Neural progenitor cell (in vitro differentiated cells): Measurements from ENCODE around the gene FNIP2. TPM values are rescaled to one million over a fixed set of nuclear protein-coding genes. Genes with fewer than 3 reads are reported as not detected.
"Not testable (repeated sequence)": the region's sequence is repeated elsewhere in the genome, so short reads cannot be mapped to it uniquely, and the experiment has no call there.

Source experiments
- DNase-seq: peaks from one replicate; pipeline ENCODE4 v3.0.0-alpha.2; 2016; ENCODE audit warnings: low spot score
- H2AFZ ChIP-seq: fragments of 200-600 bp; sonication (generic); replicated peaks from 2 replicates; pipeline ENCODE4 v1.6.1; 2016; ENCODE audit warnings: antibody characterized with exemption
- H3F3A ChIP-seq: fragments of 200-600 bp; sonication (generic); 2 replicates; pipeline ENCODE4 v1.6.1; 2016; ENCODE audit warnings: antibody characterized with exemption, low read depth
- H3K27ac ChIP-seq: fragments of 200-600 bp; sonication (generic); 2 replicates; pipeline ENCODE4 v1.5.1; 2016; ENCODE audit warnings: mild to moderate bottlenecking
- H3K27me3 ChIP-seq: fragments of 200-600 bp; sonication (generic); 2 replicates; pipeline ENCODE4 v1.6.1; 2016; ENCODE audit warnings: mild to moderate bottlenecking, moderate library complexity
- H3K36me3 ChIP-seq: fragments of 200-600 bp; sonication (generic); 2 replicates; pipeline ENCODE4 v1.5.1; 2016
- H3K4me1 ChIP-seq: fragments of 200-600 bp; sonication (generic); 2 replicates; pipeline ENCODE4 v1.6.1; 2016; ENCODE audit warnings: mixed run types
- H3K4me2 ChIP-seq: fragments of 200-600 bp; sonication (generic); 2 replicates; pipeline ENCODE4 v1.6.1; 2016
- H3K4me3 ChIP-seq: fragments of 200-600 bp; sonication (generic); 2 replicates; pipeline ENCODE4 v1.5.1; 2016
- H3K79me2 ChIP-seq: fragments of 200-600 bp; sonication (generic); 2 replicates; pipeline ENCODE4 v1.6.1; 2016; ENCODE audit warnings: low read depth
- H3K9ac ChIP-seq: fragments of 200-600 bp; sonication (generic); 2 replicates; pipeline ENCODE4 v1.6.1; 2016
- H3K9me3 ChIP-seq: fragments of 200-600 bp; sonication (generic); 2 replicates; pipeline ENCODE4 v1.5.1; 2016; ENCODE audit warnings: low read depth
- H4K20me1 ChIP-seq: fragments of 200-600 bp; sonication (generic); 2 replicates; pipeline ENCODE4 v1.6.1; 2016; ENCODE audit warnings: low read depth
- H3K27ac Mint-ChIP-seq: 3 replicates; pipeline ENCODE4 v1.8.0; 2021; ENCODE audit warnings: mixed read lengths
- H3K27me3 Mint-ChIP-seq: 2 replicates; pipeline ENCODE4 v1.8.0; 2022; ENCODE audit warnings: low read depth, mild to moderate bottlenecking, inconsistent platforms, moderate library complexity, mixed read lengths; ENCODE audit not compliant: insufficient read depth
- H3K36me3 Mint-ChIP-seq: 3 replicates; pipeline ENCODE4 v1.8.0; 2021; ENCODE audit warnings: mixed read lengths
- H3K4me1 Mint-ChIP-seq: 3 replicates; pipeline ENCODE4 v1.8.0; 2021; ENCODE audit warnings: mixed read lengths
- H3K4me3 Mint-ChIP-seq: 3 replicates; pipeline ENCODE4 v1.8.0; 2021; ENCODE audit warnings: mild to moderate bottlenecking, moderate library complexity, mixed read lengths
- H3K9me3 Mint-ChIP-seq: 3 replicates; pipeline ENCODE4 v1.8.0; 2020; ENCODE audit warnings: mixed read lengths
- EZH2 ChIP-seq: fragments of 200-600 bp; sonication (generic); IDR thresholded peaks from 2 replicates; pipeline ENCODE4 v1.6.1; 2017; ENCODE audit warnings: antibody characterized with exemption, mild to moderate bottlenecking, moderate library complexity
- EZH2phosphoT487 ChIP-seq: fragments of 200-600 bp; sonication (generic); IDR thresholded peaks from 2 replicates; pipeline ENCODE4 v1.6.1; 2017; ENCODE audit warnings: antibody characterized with exemption
- total RNA-seq: library from RNA; depleted of rRNA; stranded (reverse); fragments of >200 nt; gene quantifications from 2 replicates; pipeline ENCODE4 v1.2.3, GENCODE V29; 2015; ENCODE audit warnings: low replicate concordance
- TF ChIP-seq, protein P1 (sequence below): fragments of 200-600 bp; sonication (generic); IDR thresholded peaks from 2 replicates; pipeline ENCODE4 v1.5.1; 2017; ENCODE audit warnings: antibody characterized with exemption, mild to moderate bottlenecking

Gene FNIP2
- total RNA-seq, 1 donor from 2014 or later, result 10.5 TPM

GRCh38 chr4:158875455-158875854, 106.6 kb downstream of the FNIP2 start:
- no peaks in the 10 kb centered on the region for H3K9me3 ChIP-seq
- Mint-ChIP-seq H3K4me1 (peaks cover 22% of the 10 kb centered on the region), H3K27me3 (no peaks in the 10 kb centered on the region), H3K27ac (no peak overlapping the region), H3K36me3 (peaks cover 20% of the 10 kb centered on the region), H3K9me3 (peaks cover 9% of the 10 kb centered on the region), H3K4me3 (no peak overlapping the region)
- H2AFZ ChIP-seq, result no peak overlapping the region
- H3K4me1 ChIP-seq, result peaks cover 9% of the 10 kb centered on the region
- H3K79me2 ChIP-seq, result no peaks in the 10 kb centered on the region
- no peak for TF ChIP-seq EZH2
- TF ChIP-seq, protein P1, sequence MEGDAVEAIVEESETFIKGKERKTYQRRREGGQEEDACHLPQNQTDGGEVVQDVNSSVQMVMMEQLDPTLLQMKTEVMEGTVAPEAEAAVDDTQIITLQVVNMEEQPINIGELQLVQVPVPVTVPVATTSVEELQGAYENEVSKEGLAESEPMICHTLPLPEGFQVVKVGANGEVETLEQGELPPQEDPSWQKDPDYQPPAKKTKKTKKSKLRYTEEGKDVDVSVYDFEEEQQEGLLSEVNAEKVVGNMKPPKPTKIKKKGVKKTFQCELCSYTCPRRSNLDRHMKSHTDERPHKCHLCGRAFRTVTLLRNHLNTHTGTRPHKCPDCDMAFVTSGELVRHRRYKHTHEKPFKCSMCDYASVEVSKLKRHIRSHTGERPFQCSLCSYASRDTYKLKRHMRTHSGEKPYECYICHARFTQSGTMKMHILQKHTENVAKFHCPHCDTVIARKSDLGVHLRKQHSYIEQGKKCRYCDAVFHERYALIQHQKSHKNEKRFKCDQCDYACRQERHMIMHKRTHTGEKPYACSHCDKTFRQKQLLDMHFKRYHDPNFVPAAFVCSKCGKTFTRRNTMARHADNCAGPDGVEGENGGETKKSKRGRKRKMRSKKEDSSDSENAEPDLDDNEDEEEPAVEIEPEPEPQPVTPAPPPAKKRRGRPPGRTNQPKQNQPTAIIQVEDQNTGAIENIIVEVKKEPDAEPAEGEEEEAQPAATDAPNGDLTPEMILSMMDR, result no peak
- no peak for TF ChIP-seq EZH2phosphoT487
- no peaks in the 10 kb centered on the region for H3K27me3 ChIP-seq
- H3K4me2 ChIP-seq, result no peak overlapping the region
- no peak overlapping the region for H3K4me3 ChIP-seq
- peaks cover 2% of the 10 kb centered on the region for H3F3A ChIP-seq
- no peaks in the 10 kb centered on the region for H3K36me3 ChIP-seq
- DNase-seq, result no peak
- peaks cover 7% of the 10 kb centered on the region for H4K20me1 ChIP-seq
- H3K9ac ChIP-seq, result no peak overlapping the region
- no peak overlapping the region for H3K27ac ChIP-seq

DNA sequence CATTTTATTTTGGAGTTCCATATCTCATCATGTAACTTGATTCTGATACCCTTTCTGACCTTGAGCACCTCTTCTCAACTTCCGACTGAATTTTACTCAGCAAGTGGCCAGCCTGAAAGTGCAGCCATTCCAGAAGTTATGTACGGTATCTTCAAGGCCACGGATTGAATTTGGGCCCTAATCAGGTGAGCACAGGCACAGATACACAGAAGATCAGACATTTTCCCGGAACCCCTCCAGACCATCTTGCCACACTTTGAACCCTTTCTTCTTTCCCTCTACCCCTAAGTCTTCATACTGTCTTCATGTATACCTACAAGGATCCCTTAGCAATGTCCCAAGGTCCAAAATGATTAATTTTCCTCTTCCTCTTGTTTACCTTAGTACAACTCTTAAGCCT, 108.2 kb downstream of the FNIP2 start:
- DNase-seq, result no peak
- H3K36me3 Mint-ChIP-seq, result peaks cover 22% of the 10 kb centered on the region
- H3K36me3 ChIP-seq, result no peaks in the 10 kb centered on the region
- H4K20me1 ChIP-seq, result no peaks in the 10 kb centered on the region
- H3K4me1 Mint-ChIP-seq, result peaks cover 8% of the 10 kb centered on the region
- no peak overlapping the region for H3K27ac Mint-ChIP-seq
- no peaks in the 10 kb centered on the region for H3K4me1 ChIP-seq
- no peaks in the 10 kb centered on the region for H3K79me2 ChIP-seq
- H2AFZ ChIP-seq, result no peak overlapping the region
- H3K4me3 ChIP-seq, result no peak overlapping the region
- no peaks in the 10 kb centered on the region for H3K9me3 ChIP-seq
- H3K9me3 Mint-ChIP-seq, result peaks cover 9% of the 10 kb centered on the region
- no peaks in the 10 kb centered on the region for H3K27me3 ChIP-seq
- no peaks in the 10 kb centered on the region for H3F3A ChIP-seq
- no peaks in the 10 kb centered on the region for H3K27me3 Mint-ChIP-seq
- no peak overlapping the region for H3K9ac ChIP-seq
- TF ChIP-seq EZH2, result no peak
- TF ChIP-seq, protein P1, result no peak
- TF ChIP-seq EZH2phosphoT487, result no peak
- no peak overlapping the region for H3K27ac ChIP-seq
- no peak overlapping the region for H3K4me3 Mint-ChIP-seq
- no peak overlapping the region for H3K4me2 ChIP-seq

DNA sequence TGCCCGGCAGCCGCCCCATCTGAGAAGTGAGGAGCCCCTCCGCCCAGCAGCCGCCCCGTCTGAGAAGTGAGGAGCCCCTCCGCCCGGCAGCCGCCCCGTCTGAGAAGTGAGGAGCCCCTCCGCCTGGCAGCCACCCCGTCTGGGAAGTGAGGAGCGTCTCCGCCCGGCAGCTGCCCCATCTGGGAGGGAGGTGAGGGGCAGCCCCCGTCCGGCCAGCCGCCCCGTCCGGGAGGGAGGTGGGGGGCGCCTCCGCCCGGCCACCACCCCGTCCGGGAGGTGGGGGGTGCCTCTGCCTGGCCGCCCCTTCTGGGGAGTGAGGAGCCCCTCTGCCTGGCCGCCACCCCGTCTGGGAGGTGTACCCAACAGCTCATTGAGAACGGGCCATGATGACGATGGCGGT, 113.3 kb downstream of the FNIP2 start:
- not testable (repeated sequence) for H3K27ac ChIP-seq, H3K36me3 ChIP-seq, DNase-seq, H4K20me1 ChIP-seq, H3K4me1 Mint-ChIP-seq, H3K27ac Mint-ChIP-seq, H2AFZ ChIP-seq, H3K4me3 Mint-ChIP-seq, H3K27me3 ChIP-seq, H3K4me2 ChIP-seq, H3F3A ChIP-seq, H3K79me2 ChIP-seq, H3K4me1 ChIP-seq, H3K9ac ChIP-seq, H3K27me3 Mint-ChIP-seq, H3K4me3 ChIP-seq, H3K9me3 ChIP-seq
- H3K36me3 Mint-ChIP-seq, result peaks cover 36% of the 10 kb centered on the region
- H3K9me3 Mint-ChIP-seq, result peaks cover 12% of the 10 kb centered on the region

GRCh38 chr4:158884280-158884679, 115.5 kb downstream of the FNIP2 start:
- Histone ChIP-seq H3K9me3 (no peaks in the 10 kb centered on the region), H2AFZ (no peak overlapping the region), H3K4me3 (no peak overlapping the region), H3K27me3 (no peaks in the 10 kb centered on the region), H3K9ac (no peak overlapping the region), H3K79me2 (no peaks in the 10 kb centered on the region), H3K4me1 (no peaks in the 10 kb centered on the region), H4K20me1 (no peaks in the 10 kb centered on the region), H3K36me3 (no peaks in the 10 kb centered on the region), H3F3A (no peaks in the 10 kb centered on the region), H3K27ac (no peak overlapping the region), H3K4me2 (no peak overlapping the region)
- H3K36me3 Mint-ChIP-seq, result peaks cover 30% of the 10 kb centered on the region
- no peak overlapping the region for H3K4me3 Mint-ChIP-seq
- H3K9me3 Mint-ChIP-seq, result peaks cover 3% of the 10 kb centered on the region
- TF ChIP-seq, protein P1, result no peak
- TF ChIP-seq EZH2 (no peak), EZH2phosphoT487 (no peak)
- DNase-seq, result no peak
- peaks cover 10% of the 10 kb centered on the region for H3K4me1 Mint-ChIP-seq
- H3K27ac Mint-ChIP-seq, result no peak overlapping the region
- H3K27me3 Mint-ChIP-seq, result no peaks in the 10 kb centered on the region
